T-helper 22 cell (primary cell): Measurements from ENCODE around the gene AFDN.
"Not testable (repeated sequence)": the region's sequence is repeated elsewhere in the genome, so short reads cannot be mapped to it uniquely, and the experiment has no call there.

ENCODE experiments used
- DNase-seq: peaks from one replicate; pipeline ENCODE4 v3.0.0-alpha.2; 2020; ENCODE audit warnings: low read depth

Gene AFDN

GRCh38 chr6:168001514-168001913 lies 174.8 kb downstream of the AFDN start:
- not testable (repeated sequence) for DNase-seq

DNA sequence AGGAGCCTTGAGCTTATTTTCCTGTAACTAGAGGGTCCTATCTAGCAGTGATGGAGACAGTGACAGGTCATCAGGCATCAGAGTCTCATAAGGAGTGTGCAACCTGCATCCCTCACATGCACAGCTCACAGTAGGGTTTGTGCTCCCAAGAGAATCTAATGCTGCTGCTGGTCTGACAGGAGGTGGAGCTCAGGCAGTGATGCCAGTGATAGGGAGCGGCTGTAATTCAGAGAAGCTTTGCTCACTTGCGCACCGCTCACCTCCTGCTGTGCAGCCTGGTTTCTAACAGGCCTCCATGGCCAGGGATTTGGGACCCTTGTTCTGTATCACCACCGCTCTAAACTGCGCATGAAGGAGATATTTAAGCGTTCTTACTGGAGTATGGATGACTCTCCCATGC lies 176.1 kb downstream of the AFDN start:
- no peak for DNase-seq

DNA sequence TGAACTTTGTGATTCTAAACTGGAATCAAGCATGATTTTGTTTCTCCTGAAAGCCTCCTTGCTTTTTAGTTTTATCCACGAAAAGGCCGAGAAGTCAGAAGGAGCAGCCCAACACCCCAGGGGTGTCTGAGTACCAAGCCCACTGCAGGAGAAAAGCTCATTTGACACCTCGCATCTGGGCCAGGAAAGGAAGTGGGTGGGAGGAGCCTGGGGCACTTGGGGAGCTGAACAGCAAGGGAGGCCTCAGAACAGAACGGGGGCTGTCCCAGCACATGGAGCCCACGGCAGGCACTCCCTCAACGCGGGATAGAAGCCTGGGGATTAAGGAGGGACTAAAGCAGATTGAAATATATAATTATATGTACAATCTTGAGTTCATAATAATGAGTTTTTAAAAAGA lies 177.3 kb downstream of the AFDN start:
- DNase-seq, result no peak

DNA sequence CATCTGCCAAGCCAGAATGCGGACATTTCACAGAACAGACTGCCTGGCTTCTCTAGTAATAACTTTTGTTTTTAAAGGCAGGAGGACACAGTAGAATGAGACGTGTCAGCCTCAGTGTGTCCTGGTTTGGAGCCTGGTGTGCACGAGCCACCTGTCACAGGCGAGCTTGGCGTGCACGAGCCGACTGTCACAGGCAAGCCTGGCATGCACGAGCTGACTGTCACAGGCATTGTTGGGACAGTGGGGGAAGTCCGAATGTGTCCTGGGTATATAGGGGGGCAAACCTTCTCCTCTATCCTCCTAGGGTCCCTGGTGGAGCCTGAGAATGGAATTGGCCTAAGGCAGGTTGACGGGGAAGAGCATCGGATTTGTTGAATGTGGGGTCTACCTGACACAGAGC lies 178.2 kb downstream of the AFDN start:
- no peak for DNase-seq

DNA sequence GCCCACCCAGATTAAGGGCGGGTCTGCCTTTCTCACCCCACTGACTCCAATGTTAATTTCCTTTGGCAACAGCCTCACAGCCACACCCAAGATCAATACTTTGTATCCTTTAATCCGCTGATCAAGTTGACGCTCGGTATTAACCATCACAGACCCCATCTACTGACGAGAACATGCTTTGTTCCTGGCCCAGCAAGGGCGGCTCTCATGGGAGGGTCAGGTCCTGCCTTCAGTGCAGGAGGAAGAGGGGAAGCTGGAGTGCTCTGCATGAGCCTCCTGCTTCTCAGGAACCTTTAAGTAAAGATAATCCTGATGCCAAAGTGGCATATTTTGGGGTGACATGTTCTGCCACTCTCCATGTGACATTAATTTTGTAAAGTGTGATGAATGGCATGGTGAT lies 179.1 kb downstream of the AFDN start:
- no peak for DNase-seq

DNA sequence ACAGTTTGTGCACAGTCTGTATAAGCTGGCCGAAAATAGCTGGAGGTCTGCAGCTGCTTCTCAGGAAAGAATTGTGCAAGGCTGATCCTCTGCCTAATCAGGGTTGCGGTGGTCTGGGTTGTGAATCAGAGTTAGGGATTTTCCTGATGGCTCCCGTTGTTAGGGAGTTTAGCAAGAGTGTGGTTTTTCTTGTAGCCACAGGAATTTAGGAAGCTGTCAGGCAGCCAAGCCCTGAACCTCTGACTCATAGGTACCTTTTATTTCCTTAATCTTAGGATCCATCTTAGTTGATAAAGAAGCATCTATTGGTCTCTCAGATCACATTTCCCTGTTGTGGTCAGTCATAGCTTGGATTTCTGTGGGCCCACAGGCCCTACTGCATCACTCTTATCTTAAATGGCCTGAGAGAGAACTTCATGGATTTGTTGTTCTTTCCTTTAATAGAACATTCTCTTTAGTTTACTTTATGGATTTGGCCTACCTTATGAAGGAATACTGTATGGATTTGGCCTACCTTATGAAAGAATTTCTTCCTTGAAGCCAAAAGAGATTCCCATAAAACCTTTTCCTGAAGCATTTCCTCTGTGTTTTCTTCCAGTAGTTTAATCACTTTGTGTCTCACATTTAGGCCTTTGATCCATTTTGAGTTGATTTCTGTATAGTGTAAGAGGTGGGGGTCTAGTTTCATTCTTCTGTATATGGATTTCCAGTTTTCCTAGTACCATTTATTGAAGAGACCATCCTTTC lies 181.1 kb downstream of the AFDN start:
- DNase-seq, result no peak

DNA sequence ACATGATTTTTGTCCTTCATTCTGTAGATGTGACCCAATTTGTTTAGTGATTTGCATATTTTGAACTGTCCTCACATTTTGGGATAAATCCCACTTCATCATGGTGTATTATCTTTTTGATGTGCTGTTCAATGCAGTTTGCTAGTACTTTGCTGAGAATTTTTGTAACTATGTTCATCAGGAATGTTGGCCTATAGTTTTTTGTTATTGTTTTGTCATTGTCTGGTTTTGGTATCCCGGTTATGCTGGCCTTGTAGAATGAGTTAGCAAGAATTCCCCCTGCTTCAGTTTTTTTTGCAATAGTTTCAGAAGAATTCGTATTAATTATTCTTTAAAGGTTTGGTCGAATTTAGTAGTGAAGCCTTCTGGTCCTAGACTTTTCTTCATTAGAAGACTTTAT lies 182.6 kb downstream of the AFDN start:
- no peak for DNase-seq

DNA sequence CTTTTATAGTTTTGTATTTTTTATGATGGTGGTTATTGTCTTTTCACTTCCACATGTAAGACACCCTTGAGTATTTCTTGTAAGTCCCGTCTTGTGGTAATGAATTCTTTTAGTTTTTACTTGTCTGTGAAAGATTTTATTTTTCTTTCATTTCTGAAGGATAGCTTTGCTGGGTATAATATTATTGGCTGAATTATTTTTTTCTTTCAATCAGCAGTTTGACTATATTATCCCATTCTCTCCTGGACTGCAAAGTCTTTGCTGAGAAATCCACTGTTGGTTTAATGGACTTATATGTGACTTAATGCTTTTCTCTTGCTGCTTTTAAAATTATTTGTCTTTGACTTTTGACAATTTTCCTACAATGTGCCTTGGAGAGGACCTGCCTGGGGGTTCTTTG lies 184.6 kb downstream of the AFDN start:
- no peak for DNase-seq

GRCh38 chr6:168012431-168013249 lies 185.9 kb downstream of the AFDN start:
- no peak for DNase-seq

DNA sequence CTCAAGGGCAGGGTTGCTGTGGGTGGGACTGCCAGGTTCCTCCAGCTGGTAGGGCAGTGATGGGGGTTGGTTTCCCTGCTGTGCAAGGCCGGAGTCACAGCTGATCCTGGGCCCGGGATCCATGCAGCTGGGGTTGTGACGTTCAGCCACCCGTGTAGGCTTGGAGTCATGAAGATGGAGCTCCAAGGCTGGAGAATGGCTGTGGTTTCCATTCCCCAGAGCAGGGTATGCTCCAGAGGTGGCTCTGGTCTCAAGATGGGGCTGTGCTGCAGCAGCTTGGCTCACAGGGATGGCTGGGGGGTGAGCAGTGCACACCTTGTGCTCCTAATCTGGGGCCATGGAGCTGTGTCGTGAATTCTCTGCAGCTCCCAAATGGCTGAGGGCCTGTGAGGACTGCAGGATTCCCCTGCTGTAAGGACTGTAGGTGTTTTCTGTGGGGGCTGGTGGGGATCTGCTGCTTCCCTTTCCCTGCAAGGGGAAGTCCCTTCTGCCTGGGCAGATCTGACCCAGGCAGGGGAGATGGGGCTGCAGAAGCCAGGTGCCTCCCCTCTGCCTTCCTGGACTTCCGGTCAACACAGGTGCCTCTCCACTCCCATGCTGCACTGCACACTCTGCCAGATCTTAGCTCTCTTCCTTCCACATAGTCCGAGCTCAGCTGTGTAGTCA lies 186.7 kb downstream of the AFDN start:
- DNase-seq, result no peak

GRCh38 chr6:168014428-168014827 lies 187.7 kb downstream of the AFDN start:
- no peak for DNase-seq

- DNase-seq, result no peak
Observed at GRCh38 chr6:168015009-168015408, 188.3 kb downstream of the AFDN start.

GRCh38 chr6:168015482-168016175 lies 188.9 kb downstream of the AFDN start:
- no peak for DNase-seq

DNA sequence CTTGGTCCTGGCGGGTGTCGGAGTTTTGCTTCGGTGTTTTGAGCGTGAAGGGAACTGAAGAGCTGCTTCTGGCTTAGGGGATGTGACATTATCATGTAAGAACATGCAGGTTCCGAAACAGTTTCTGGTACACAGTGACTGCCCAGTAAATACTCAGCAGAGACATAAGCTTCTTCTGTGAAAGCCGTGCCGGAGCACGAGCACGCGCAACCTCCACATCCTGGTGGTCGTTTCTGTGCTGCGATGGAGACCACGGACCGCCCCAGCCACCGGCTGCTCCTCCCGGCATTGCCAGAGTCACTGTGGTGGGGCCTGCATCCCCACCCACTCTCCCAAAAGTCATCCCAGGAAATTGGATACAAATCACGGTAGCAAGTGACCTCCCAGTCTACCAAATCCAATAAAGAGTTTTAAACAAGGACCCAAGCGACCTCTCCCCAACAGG lies 189.5 kb downstream of the AFDN start:
- DNase-seq, result no peak

DNA sequence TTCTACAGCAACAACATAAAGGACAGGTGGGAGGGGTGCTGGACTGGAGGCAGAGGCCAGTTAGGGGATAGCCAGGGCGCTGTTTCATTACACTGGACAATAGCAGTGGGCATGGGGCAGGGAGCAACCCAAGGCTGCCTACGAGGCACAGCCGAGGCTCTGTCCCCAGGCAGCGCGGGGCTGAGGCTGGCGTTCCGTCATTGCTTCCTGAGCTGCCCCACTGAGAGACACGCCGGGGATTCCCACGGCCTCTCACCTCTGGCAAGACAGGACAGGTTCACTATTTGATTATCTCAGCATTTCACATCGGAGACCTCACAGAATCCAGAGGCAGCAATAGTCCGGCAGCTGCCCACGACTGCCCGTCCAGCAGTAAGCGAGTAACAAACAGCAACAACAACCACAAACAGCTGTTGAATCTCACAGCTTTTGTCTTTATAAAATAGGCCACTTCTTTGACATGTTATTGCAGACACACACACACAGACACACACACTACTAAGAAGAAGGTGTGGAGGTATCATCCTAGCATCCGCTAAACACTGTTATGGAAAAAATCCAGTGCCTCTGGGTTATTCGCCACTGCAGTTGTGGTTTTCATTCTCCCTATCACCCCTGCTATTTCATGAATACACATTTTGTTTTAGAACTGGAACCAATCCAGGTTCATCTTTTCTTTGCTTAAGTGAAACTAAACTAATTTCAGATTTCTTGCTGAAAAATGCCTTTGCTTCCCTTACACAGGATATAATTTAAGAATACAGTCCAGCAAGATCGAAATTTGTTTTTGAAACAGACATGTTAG lies 190.2 kb downstream of the AFDN start:
- no peak for DNase-seq

DNA sequence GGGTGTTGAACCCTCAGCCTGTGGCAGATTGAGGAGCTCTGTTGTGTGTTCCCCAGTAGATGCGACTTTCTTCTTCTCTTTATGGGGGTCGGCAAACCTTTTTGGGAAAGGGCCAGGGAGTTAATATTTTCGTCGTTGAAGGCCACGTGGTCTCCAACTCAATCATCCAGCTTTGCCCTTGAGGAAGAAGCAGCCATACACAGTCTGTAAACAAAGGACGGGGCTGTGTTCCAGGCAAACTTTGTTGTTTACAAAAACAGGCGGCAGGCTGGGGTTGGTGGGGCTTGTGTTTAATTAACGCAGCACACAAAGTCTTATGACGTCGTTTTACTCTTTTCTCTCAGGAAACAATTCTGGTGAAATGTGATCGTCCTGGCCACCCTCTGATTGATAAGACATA lies 190.9 kb downstream of the AFDN start:
- no peak for DNase-seq

DNA sequence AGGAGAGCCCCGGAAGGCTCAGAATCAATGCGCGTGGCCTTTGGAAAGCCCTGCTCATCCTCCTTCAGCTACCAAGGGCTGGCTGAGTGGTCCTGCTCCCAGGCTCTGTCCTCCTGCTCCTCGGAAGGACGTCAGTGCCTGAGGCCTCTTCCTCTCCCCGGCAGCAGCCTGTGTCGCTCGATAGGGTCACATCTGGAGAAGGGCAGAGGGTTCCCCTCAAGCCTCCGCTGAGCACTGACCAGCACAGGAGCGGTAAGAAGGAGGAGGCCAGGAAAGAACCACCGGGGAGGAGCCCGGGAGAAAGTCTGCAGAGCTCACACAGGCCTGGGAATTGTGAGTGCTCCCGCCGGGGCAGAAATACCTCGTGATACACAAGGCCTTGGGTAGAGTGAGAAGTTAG lies 192.0 kb downstream of the AFDN start:
- no peak for DNase-seq

DNA sequence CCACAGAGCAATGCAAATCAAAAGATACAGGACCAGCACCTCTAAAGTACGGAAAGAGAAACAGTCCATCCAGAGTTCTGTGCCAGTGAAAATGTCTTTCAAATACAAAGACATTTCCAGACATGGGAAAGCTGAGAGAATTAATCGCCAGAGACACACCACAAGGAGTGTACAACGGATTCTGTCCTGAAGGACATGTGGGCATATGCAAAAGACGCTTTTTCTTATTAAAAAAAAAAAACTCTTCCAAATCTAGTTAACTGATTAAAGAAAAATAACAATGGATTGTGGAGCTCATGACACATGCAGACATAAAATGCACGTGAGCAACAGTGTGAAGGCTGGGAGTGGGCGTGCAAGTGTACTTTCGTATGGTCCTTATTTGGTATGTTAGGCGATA lies 193.5 kb downstream of the AFDN start:
- no peak for DNase-seq

- DNase-seq, result no peak
Observed at GRCh38 chr6:168021581-168021980, 194.9 kb downstream of the AFDN start.
